PC-3 (cell line): Measurements from ENCODE around the gene TBX2. TPM values are rescaled to one million over a fixed set of nuclear protein-coding genes. Genes with fewer than 3 reads are reported as not detected.

Source experiments
- ATAC-seq: fragments of 200-7000 bp; cut with Tn5 transposase; 2 replicates; pipeline ENCODE4 v1.9.1; 2020; ENCODE audit warnings: mild to moderate bottlenecking, moderate library complexity
- BruUV-seq: library from RNA; stranded (reverse); fragments of 400-500 nt; replicated peaks from 2 replicates; lab custom pipeline; 2021; lab: Mats Ljungman, UMichigan
- CTCF ChIA-PET: fragments of 300-600 bp; sonication (Branson Sonifier 250); formaldehyde crosslinking; loops from one replicate; lab custom pipeline; 2022; ENCODE audit warnings: antibody characterized with exemption; lab: Charles Lee
- POLR2A ChIA-PET: fragments of 300-600 bp; sonication (Branson Sonifier 250); formaldehyde crosslinking; loops from one replicate; lab custom pipeline; 2022; ENCODE audit warnings: antibody characterized with exemption; ENCODE audit not compliant: unreplicated experiment; lab: Charles Lee
- DNase-seq: peaks from one replicate; pipeline ENCODE4 v3.0.0-alpha.2; 2015
- H2AFZ ChIP-seq: fragments of 300-600 bp; sonication (generic); 2 replicates; pipeline ENCODE4 v1.6.0; 2016; ENCODE audit warnings: antibody characterized with exemption, low read length
- H3F3A ChIP-seq: fragments of 300-600 bp; sonication (generic); one replicate; pipeline ENCODE4 v1.6.0; 2017; ENCODE audit warnings: antibody characterized with exemption, low read length, control low read depth, mild to moderate bottlenecking; ENCODE audit not compliant: unreplicated experiment
- H3K27ac ChIP-seq: fragments of 300-600 bp; sonication (generic); 2 replicates; pipeline ENCODE4 v1.5.1; 2016; ENCODE audit warnings: mild to moderate bottlenecking, low read length
- H3K27me3 ChIP-seq: fragments of 300-600 bp; sonication (generic); 2 replicates; pipeline ENCODE4 v1.6.1; 2016; ENCODE audit warnings: low read length, mixed read lengths
- H3K36me3 ChIP-seq: fragments of 300-600 bp; sonication (generic); 2 replicates; pipeline ENCODE4 v1.6.1; 2016; ENCODE audit warnings: low read depth, mixed run types, low read length, mixed read lengths
- H3K4me1 ChIP-seq: fragments of 300-600 bp; sonication (generic); 2 replicates; pipeline ENCODE4 v1.5.1; 2016; ENCODE audit warnings: low read length; ENCODE audit not compliant: insufficient read depth
- H3K4me2 ChIP-seq: fragments of 300-600 bp; sonication (generic); 2 replicates; pipeline ENCODE4 v1.6.0; 2016; ENCODE audit warnings: low read length
- H3K4me3 ChIP-seq: fragments of 300-600 bp; sonication (generic); 2 replicates; pipeline ENCODE4 v1.5.1; 2016; ENCODE audit warnings: mild to moderate bottlenecking, low read length, mixed read lengths
- H3K79me2 ChIP-seq: fragments of 300-600 bp; sonication (generic); 2 replicates; pipeline ENCODE4 v1.6.1; 2017; ENCODE audit warnings: low read length, mixed read lengths
- H3K9ac ChIP-seq: fragments of 300-600 bp; sonication (generic); 2 replicates; pipeline ENCODE4 v1.6.0; 2016; ENCODE audit warnings: mild to moderate bottlenecking, low read length
- H3K9me2 ChIP-seq: fragments of 300-600 bp; sonication (generic); replicated peaks from 2 replicates; pipeline ENCODE4 v1.6.1; 2016; ENCODE audit warnings: mixed run types, low read length, mixed read lengths
- H3K9me3 ChIP-seq: fragments of 300-600 bp; sonication (generic); 2 replicates; pipeline ENCODE4 v1.6.1; 2016; ENCODE audit warnings: low read length, mixed read lengths
- H4K20me1 ChIP-seq: fragments of 300-600 bp; sonication (generic); 2 replicates; pipeline ENCODE4 v1.6.1; 2016; ENCODE audit warnings: low read length, mixed read lengths
- EZH2 ChIP-seq: fragments of 300-600 bp; sonication (generic); IDR thresholded peaks from one replicate; pipeline ENCODE4 v1.6.1; 2017; ENCODE audit warnings: antibody characterized with exemption, mild to moderate bottlenecking, low read length; ENCODE audit not compliant: unreplicated experiment
- EZH2phosphoT487 ChIP-seq: fragments of 300-600 bp; sonication (generic); IDR thresholded peaks from 2 replicates; pipeline ENCODE4 v1.6.1; 2018; ENCODE audit warnings: mild to moderate bottlenecking, antibody characterized with exemption, low read length, borderline replicate concordance
- intact Hi-C: fragments of 100-400 bp; cut with micrococcal nuclease; formaldehyde crosslinking; loops from 2 replicates; pipeline ENCODE4 v1.9.0; 2023
- total RNA-seq: library from RNA; depleted of rRNA; stranded (reverse); fragments of >200 nt; gene quantifications from 2 replicates; pipeline ENCODE4 v1.2.3, GENCODE V29; 2014
- TF ChIP-seq, protein P1 (sequence below): fragments of 300-600 bp; sonication (generic); conservative IDR thresholded peaks from 2 replicates; pipeline ENCODE4 v1.5.1; 2017; ENCODE audit warnings: antibody characterized with exemption, low read depth, mild to moderate bottlenecking, low read length

TBX2 gene
- total RNA-seq, 1 experiment from 2014 or later = 7.1 TPM

- no peaks in the 10 kb centered on the region for H3F3A ChIP-seq
- no peak overlapping the region for H3K4me3 ChIP-seq
- H3K4me2 ChIP-seq = no peak overlapping the region
- no peak for ATAC-seq
- H3K9ac ChIP-seq = no peak overlapping the region
- H3K27me3 ChIP-seq = no peaks in the 10 kb centered on the region
- H4K20me1 ChIP-seq = no peaks in the 10 kb centered on the region
- POLR2A ChIA-PET = no interaction called here
- no peak for DNase-seq
- TF ChIP-seq EZH2phosphoT487 (no peak), EZH2 (no peak)
- TF ChIP-seq, protein P1, sequence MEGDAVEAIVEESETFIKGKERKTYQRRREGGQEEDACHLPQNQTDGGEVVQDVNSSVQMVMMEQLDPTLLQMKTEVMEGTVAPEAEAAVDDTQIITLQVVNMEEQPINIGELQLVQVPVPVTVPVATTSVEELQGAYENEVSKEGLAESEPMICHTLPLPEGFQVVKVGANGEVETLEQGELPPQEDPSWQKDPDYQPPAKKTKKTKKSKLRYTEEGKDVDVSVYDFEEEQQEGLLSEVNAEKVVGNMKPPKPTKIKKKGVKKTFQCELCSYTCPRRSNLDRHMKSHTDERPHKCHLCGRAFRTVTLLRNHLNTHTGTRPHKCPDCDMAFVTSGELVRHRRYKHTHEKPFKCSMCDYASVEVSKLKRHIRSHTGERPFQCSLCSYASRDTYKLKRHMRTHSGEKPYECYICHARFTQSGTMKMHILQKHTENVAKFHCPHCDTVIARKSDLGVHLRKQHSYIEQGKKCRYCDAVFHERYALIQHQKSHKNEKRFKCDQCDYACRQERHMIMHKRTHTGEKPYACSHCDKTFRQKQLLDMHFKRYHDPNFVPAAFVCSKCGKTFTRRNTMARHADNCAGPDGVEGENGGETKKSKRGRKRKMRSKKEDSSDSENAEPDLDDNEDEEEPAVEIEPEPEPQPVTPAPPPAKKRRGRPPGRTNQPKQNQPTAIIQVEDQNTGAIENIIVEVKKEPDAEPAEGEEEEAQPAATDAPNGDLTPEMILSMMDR = no peak
- no peaks in the 10 kb centered on the region for H3K4me1 ChIP-seq
- H3K27ac ChIP-seq = no peak overlapping the region
- no peaks in the 10 kb centered on the region for H3K36me3 ChIP-seq
- no peaks in the 10 kb centered on the region for H3K9me3 ChIP-seq
- BruUV-seq = no TSS peak
- no peaks in the 10 kb centered on the region for H3K79me2 ChIP-seq
- CTCF ChIA-PET = no interaction called here
- no peak overlapping the region for H2AFZ ChIP-seq
- no peaks in the 10 kb centered on the region for H3K9me2 ChIP-seq
- intact Hi-C loops = no loop called here
Measured at GRCh38 chr17:61376931-61377838, 22.5 kb upstream of the TBX2 start.

GRCh38 chr17:61378658-61379456, 20.8 kb upstream of the TBX2 start:
- Histone ChIP-seq H3K4me3 (no peak overlapping the region), H3F3A (no peaks in the 10 kb centered on the region), H3K4me2 (no peak overlapping the region), H3K36me3 (no peaks in the 10 kb centered on the region), H3K79me2 (no peaks in the 10 kb centered on the region), H3K4me1 (no peaks in the 10 kb centered on the region), H3K9me2 (no peaks in the 10 kb centered on the region), H3K27ac (no peak overlapping the region), H4K20me1 (no peaks in the 10 kb centered on the region), H2AFZ (no peak overlapping the region), H3K9ac (no peak overlapping the region), H3K27me3 (no peaks in the 10 kb centered on the region), H3K9me3 (no peaks in the 10 kb centered on the region)
- POLR2A ChIA-PET = no interaction called here
- no TSS peak for BruUV-seq
- CTCF ChIA-PET = no interaction called here
- TF ChIP-seq EZH2phosphoT487 (no peak), EZH2 (no peak)
- TF ChIP-seq, protein P1 = no peak
- no peak for ATAC-seq
- intact Hi-C loops = no loop called here
- no peak for DNase-seq
